Heart left ventricle (tissue), 16 donors: Measurements from ENCODE around the gene SNX30. TPM values are rescaled to one million over a fixed set of nuclear protein-coding genes. Genes with fewer than 3 reads are reported as not detected.

Experiments
- ATAC-seq, 4 donors: fragments of 200-7000 bp; cut with Tn5 transposase; one replicate each; pipeline ENCODE4 v1.9.1; 2020 to 2022; ENCODE audit warnings: moderate library complexity in 4 of 4, mild to moderate bottlenecking in 3 of 4, moderate number of reproducible peaks in 1 of 4
- DNase-seq, 5 donors: peaks; one replicate each; pipeline ENCODE4 v3.0.0-alpha.2; 2020
- H3K27ac ChIP-seq, 12 donors: fragments of 200-600 bp; sonication (generic) in 4 of 12; one replicate each; pipeline versions ENCODE4 v1.5.0 to v1.8.0; 2016 to 2022; ENCODE audit warnings: mild to moderate bottlenecking in 2 of 12
- H3K27me3 ChIP-seq, 9 donors: fragments of 200-600 bp; sonication (generic) in 2 of 9; one replicate each; pipeline versions ENCODE4 v1.5.1 to v1.8.0; 2016 to 2022; ENCODE audit warnings: mild to moderate bottlenecking in 3 of 9
- H3K36me3 ChIP-seq, 9 donors: fragments of 200-600 bp; sonication (generic) in 2 of 9; one replicate each; pipeline versions ENCODE4 v1.5.0 to v1.8.0; 2018 to 2022; ENCODE audit warnings: mild to moderate bottlenecking in 2 of 9
- H3K4me1 ChIP-seq, 12 donors: fragments of 200-600 bp; sonication (generic) in 4 of 12; one replicate each; pipeline versions ENCODE4 v1.5.0 to v1.8.0; 2016 to 2022; ENCODE audit warnings: mild to moderate bottlenecking in 3 of 12
- H3K4me3 ChIP-seq, 12 donors: fragments of 200-600 bp; sonication (generic) in 4 of 12; one replicate each; pipeline versions ENCODE4 v1.5.0 to v1.8.0; 2017 to 2022; ENCODE audit warnings: mild to moderate bottlenecking in 9 of 12, moderate library complexity in 4 of 12
- H3K9me3 ChIP-seq, 12 donors: fragments of 200-600 bp; sonication (generic) in 4 of 12; one replicate each; pipeline versions ENCODE4 v1.5.0 to v1.8.0; 2016 to 2022; ENCODE audit warnings: mild to moderate bottlenecking in 1 of 12
- CTCF ChIP-seq, 12 donors: fragments of 200-600 bp; sonication (generic) in 4 of 12; IDR thresholded peaks; one replicate each; pipeline versions ENCODE4 v1.5.0 to v1.8.0; 2018 to 2022; ENCODE audit warnings: antibody characterized with exemption in 12 of 12, mild to moderate bottlenecking in 5 of 12
- POLR2A ChIP-seq, 2 donors: fragments of 450-650 bp; IDR thresholded peaks; one replicate each; pipeline ENCODE4 v1.6.1; 2017; ENCODE audit warnings: antibody characterized with exemption in 2 of 2, mild to moderate bottlenecking in 2 of 2, moderate library complexity in 2 of 2
- WGBS, 4 donors: extraction: QIAGEN DNeasy Blood & Tissue Kit in 2 of 4; methylation state at CpG; one replicate each; pipeline versions ENCODE4 v1.1.5 to v1.1.7; 2013 to 2018; 5-methylcytosine and 5-hydroxymethylcytosine counted together
- intact Hi-C, 10 donors: fragments of 100-400 bp; cut with DNase I; formaldehyde crosslinking; loops; one replicate each; pipeline versions ENCODE4 v1.11.1 to v1.14.2; 2022
- polyA plus RNA-seq, 2 donors: library from polyadenylated mRNA; stranded (reverse); fragments of 200-250 nt; gene quantifications; one replicate each; pipeline ENCODE4 v1.2.3, GENCODE V29; 2013
- total RNA-seq, 9 donors: library from RNA; depleted of rRNA in 2 of 9; stranded (reverse); fragments of >200 nt in 2 of 9; fragmentation: NEBNext Ultra II Directional in 3 of 9; extraction: Animal tissue kit (Norgen Biotek cat#: 25700) in 3 of 9; gene quantifications; one replicate each; pipeline versions ENCODE4 v1.1.0 to v1.2.4, GENCODE V29; 2016 to 2023
- donor health status: ischemic (EF 13 %, LVEDD 7.1; RV severe dilation, severe dysfunction).
- donor health status: healthy with polysubstance abuse.
- donor health status: DM: no; HTN: yes; CAD: no.
- donor health status: DM: no; HTN: no; CAD: no.
- donor health status: ischemic (EF 25% LVEDD 6.9; RV normal size, moderate dysfunction).
- donor health status: ischemic (EF 25% LVEDD 5.7; RV mildly dilated, moderate dysfunction).
- donor health status: healthy.
- donor health status: DM: yes; HTN: yes; CAD: no.
- donor health status: ischemic (EF 35%, LVEDD 5.7; RV mildly dilated, moderate dysfunction).
- donor health status: nonischemic (EF 11% LVEDD 7.7; RV severe dilation, severe dysfunction).
- donor health status: DM: yes; HTN: yes; CAD: no.
- donor health status: PGD.
- donor health status: ischemic (EF 29% LVEDD 5.4; RV normal size, mild dysfunction).
- donor health status: nonischemic (EF 23%, LVEDD 6.1; RV moderate dilation, normal function).

SNX30 gene
- total and polyA plus RNA-seq, 11 donors, result 0.95 to 10.3 (median 3.8) TPM

- 18 to 30% (median 23%) methylated on average over 7 of the region's 7 CpGs for WGBS, 4 donors
- DNase-seq, result no peak
- Histone ChIP-seq H3K4me3 (no peak overlapping the region), H3K9me3 (no peaks in the 10 kb centered on the region), H3K4me1 (peaks cover 0 to 14% (median 4%) of the 10 kb centered on the region in 12 donors), H3K27me3 (no peaks in the 10 kb centered on the region), H3K27ac (no peak overlapping the region), H3K36me3 (no peaks in the 10 kb centered on the region)
- ATAC-seq, result peak; percentile 35 to 66 (median 50)
- intact Hi-C loops, result no loop called here
- no peak for TF ChIP-seq POLR2A (IDR thresholded peaks at IDR 0.05)
- TF ChIP-seq CTCF (IDR thresholded peaks at IDR 0.05), result no peak
Observed at GRCh38 chr9:112784020-112784785, 33.6 kb downstream of the SNX30 start.

- Histone ChIP-seq H3K27ac (no peak overlapping the region), H3K4me1 (peaks cover 0 to 15% (median 4%) of the 10 kb centered on the region in 12 donors), H3K36me3 (no peaks in the 10 kb centered on the region), H3K4me3 (no peak overlapping the region), H3K27me3 (no peaks in the 10 kb centered on the region), H3K9me3 (no peaks in the 10 kb centered on the region)
- DNase-seq (no peak), ATAC-seq (no peak)
- TF ChIP-seq POLR2A (IDR thresholded peaks at IDR 0.05), result no peak
- TF ChIP-seq CTCF (IDR thresholded peaks at IDR 0.05), result no peak
- intact Hi-C loops, result no loop called here
- 94 to 100% (median 98%) methylated on average over 3 of the region's 3 CpGs for WGBS, 4 donors
Observed at GRCh38 chr9:112785986-112786385, 35.4 kb downstream of the SNX30 start.

GRCh38 chr9:112786829-112787520 is 36.4 kb downstream of the SNX30 start:
- intact Hi-C loops, result no loop called here
- Histone ChIP-seq H3K9me3 (no peaks in the 10 kb centered on the region), H3K27me3 (no peaks in the 10 kb centered on the region), H3K36me3 (no peaks in the 10 kb centered on the region), H3K4me1 (peaks cover 0 to 15% (median 4%) of the 10 kb centered on the region in 12 donors), H3K4me3 (no peak overlapping the region), H3K27ac (no peak overlapping the region)
- no peak for ATAC-seq
- DNase-seq, result no peak
- 81 to 86% (median 83%) methylated on average over 9 of the region's 9 CpGs for WGBS, 4 donors
- TF ChIP-seq POLR2A (IDR thresholded peaks at IDR 0.05), result no peak
- no peak for TF ChIP-seq CTCF (IDR thresholded peaks at IDR 0.05)

GRCh38 chr9:112787978-112788377 is 37.4 kb downstream of the SNX30 start:
- ATAC-seq, result no peak
- TF ChIP-seq CTCF (IDR thresholded peaks at IDR 0.05), result no peak
- no peak for TF ChIP-seq POLR2A (IDR thresholded peaks at IDR 0.05)
- no peaks in the 10 kb centered on the region for H3K27me3 ChIP-seq
- intact Hi-C loops, result no loop called here
- 94 to 98% (median 97%) methylated on average over 3 of the region's 3 CpGs for WGBS, 4 donors
- H3K27ac ChIP-seq, result no peak overlapping the region
- no peaks in the 10 kb centered on the region for H3K36me3 ChIP-seq
- H3K4me3 ChIP-seq, result no peak overlapping the region
- peaks cover 0 to 15% (median 4%) of the 10 kb centered on the region in 12 donors for H3K4me1 ChIP-seq
- DNase-seq, result no peak
- no peaks in the 10 kb centered on the region for H3K9me3 ChIP-seq
